NCI-H774 (cell line): ENCODE measurements around the gene PHACTR2.
"Not testable (repeated sequence)": the region's sequence is repeated elsewhere in the genome, so short reads cannot be mapped to it uniquely, and the experiment has no call there.

Source experiments
- DNase-seq: peaks from one replicate; lab custom pipeline; 2025; lab: John Stamatoyannopoulos, UW

The PHACTR2 gene

DNA sequence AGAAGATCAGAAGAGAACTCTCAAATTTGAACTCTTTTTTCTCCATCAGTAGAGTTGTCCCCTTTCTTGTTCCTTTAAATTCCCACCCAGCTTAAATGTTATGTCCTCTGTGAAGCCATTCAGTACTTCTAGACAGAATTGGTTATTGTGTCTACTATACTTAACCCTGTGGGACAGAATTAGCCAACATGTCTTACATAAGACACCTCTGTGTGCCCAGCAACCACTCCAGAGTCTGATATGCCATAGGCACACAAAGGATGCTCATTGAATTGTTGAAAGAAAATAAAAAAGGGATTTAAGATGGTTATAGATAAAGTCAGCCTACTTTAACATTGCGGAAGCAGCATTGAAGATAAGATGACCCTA is 88.4 kb downstream of the PHACTR2 start:
- no peak for DNase-seq

- DNase-seq: no peak
Observed at GRCh38 chr6:143767433-143767832, 89.7 kb downstream of the PHACTR2 start.

DNA sequence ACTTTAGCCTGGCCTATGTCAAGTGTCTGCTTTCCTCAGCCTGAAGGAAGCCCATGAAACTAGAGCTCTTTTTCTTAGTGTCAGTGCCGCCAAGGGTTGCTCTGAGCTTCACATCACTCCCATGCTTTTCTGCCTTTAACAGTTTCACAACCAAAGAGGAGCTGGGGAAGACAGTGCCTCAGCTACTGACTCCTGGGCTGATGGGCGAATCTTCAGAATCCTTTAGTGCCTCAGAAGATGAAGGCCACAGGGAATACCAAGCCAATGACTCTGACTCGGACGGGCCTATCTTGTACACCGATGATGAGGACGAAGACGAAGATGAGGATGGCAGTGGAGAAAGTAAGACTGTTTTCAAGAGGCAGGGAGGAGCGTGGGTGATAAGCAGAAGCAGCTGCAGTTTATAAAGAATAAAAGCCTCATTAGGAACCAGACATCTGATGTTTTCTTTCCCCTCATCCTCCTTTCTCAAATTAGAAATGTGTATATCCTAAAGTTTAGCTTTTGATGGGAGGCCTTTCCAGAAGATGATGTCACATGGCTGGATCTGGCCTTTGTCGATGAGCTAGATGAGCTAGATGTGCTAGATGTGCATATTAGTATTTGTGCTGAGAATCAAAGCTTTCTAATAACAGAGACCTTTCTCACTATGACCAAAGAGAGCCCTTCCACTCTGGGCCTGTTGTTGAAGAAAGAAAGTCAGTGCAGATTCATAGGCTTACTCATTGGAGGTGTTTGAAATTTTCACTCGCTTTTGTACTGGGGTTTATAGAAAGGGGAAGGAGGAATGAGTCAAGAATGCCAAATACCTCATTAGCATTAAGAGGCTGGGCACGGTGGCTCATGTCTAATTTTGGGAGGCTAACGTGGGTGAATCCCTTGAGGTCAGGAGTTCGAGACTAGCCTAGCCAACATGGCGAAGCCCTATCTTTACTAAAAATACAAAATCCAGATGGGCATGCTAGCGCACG is 94.6 kb downstream of the PHACTR2 start:
- DNase-seq: no peak

DNA sequence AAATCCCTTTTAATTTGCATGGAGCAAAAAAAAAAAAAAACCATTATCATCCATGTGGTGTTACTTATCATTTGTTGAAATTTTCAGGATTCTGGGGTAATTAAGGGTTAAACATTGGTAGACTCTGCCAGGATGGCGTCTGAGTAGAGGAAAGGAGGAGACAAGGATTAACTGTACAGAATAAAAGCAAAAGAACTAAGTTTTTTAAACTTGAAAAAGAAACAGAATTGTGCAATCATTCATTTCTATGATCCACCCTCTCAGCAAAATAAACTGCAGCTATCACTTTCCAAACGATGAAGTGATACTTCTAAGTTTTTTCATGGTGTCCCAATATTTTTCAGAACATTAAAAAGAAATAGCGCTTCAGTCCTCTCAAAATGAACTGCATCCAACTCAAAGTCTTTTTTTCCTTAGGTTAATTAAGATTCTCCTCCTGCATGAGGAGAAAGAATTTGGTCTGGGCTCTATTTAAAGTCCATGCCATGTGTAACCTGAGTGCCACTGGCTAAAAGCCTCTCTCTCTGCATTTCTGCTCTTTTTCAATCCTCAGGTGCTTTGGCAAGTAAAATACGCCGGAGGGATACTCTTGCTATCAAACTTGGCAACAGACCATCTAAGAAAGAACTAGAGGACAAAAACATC is 95.9 kb downstream of the PHACTR2 start:
- no peak for DNase-seq

DNA sequence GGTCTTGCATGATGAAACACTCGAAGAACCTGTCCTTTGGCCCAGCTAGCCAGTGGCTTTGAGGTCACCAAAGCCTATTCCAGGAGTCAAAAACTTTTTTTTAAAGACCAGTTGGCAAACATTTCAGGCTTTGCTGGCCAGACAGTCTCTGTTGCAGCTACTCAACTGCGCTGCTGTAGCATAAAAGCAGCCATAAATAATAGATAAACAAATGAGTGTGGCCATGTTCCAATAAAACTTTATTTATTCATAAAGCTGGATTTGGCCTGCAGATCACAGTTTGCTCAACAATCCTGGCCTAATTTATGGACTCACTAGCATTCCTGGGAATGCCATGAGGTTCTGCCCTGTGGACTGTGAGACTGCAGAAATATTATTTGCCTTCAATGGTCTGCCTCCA is 96.6 kb downstream of the PHACTR2 start:
- no peak for DNase-seq

DNA sequence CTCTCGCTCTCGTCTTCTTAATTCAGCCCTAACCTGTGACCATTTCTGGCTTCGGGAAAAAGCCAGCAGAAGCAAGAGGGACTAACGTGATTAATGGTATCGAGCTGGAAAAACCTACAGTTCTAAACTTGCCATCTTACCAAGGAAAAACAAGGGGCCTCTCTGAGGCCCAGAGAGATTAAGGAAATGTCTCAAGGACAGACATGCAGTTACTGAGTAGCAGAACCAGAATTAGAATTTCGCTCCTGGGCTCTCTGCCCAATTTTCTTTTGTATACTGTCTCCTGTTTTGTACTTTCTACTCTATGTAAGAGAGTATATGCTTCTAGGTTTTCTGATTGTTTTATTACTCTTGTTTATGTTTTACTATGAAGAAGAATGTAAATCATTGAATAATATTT is 97.6 kb downstream of the PHACTR2 start:
- no peak for DNase-seq

GRCh38 chr6:143778926-143779325 is 101.2 kb downstream of the PHACTR2 start:
- DNase-seq: no peak

DNA sequence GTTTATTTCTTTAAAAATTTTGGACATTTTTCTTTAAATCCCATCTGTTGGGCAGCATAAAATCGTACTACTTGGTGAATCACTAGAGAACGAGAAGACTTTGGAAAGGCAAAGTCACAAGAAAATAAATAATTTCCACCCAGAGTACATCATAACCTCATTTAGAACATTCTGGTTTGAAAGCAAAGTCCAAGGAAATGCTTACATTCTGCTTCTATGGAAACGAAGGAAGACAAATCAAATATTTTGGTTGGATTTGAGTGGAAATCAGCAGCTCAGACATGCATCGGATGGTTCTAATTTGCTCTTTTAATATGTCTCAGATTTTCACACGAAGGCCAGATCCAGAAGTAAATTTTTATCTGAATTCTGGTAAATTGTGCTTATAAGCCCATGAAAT is 104.7 kb downstream of the PHACTR2 start:
- no peak for DNase-seq

DNA sequence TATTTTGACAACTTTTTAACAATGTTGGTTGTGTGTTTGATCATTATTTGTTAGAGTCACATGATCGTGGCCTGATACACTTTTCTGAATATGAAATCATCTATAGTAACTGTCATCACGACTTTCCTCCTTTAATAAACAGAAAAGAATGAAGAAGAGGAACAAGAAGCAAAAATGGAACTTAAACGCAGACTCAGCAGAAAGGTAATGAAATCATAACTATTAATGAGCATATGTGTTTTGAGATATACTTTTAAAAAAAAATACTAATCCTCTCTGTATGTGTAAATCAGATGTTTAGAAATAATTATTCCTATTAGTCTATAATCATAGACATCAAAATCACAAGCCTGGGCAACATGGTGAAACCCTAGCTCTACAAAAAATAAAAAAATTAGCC is 105.3 kb downstream of the PHACTR2 start:
- no peak for DNase-seq

- no peak for DNase-seq
Observed at GRCh38 chr6:143784316-143784715, 106.6 kb downstream of the PHACTR2 start.

- DNase-seq: not testable (repeated sequence)
Observed at GRCh38 chr6:143786371-143786770, 108.6 kb downstream of the PHACTR2 start.

DNA sequence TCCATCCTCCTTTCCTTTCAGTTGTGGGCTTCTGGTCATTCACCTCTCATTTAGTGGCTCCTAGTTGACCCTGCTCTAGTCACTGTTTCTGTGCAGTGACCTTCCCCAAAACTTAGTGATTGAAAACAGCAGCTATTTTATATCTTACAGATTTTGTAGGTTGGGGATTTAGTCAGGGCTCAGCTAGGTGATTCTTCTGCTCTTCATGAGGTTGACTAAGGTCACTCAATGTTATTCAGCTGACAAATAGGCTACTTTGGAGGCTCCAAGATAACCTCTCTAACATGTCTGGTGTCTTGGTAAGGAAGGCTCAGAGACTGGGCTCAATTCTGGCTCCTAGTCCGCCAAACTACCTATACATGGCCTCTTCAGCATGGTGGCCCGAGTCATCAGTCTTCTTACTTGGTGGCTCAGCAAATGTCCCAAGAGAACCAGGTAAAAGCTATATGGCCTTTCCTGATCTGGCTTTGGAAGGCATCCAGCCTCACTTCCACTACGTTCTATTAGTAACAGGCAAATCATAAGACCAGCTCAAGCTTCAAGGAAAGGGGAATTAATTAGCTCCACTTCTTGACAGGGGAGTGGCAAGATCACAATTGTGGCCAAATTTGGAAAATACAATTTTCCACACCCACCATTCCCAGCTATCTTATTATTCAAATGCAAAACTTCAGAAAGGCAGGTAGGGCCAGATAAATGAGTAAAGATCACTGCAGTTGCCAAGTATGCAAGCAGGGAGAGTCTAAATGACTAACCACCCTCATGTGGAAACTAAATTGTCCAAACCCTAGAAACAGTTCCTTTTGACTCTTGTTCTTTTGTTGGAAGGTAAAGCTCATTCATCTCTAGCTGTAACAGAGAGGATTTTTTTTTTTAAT is 114.9 kb downstream of the PHACTR2 start:
- no peak for DNase-seq

GRCh38 chr6:143793280-143793619 is 115.5 kb downstream of the PHACTR2 start:
- no peak for DNase-seq

DNA sequence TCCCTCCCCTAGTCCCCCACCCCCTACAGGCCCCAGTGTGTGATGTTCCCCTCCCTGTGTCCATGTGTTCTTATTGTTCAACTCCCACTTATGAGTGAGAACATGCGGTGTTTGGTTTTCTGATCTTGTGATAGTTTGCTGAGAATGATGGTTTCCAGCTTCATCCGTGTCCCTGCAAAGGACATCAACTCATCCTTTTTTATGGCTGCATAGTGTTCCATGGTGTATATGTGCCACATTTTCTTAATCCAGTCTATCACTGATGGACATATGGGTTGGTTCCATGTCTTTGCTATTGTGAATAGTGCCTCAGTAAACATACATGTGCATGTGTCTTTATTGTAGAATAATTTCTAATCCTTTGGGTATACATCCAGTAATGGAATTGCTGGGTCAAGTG is 118.8 kb downstream of the PHACTR2 start:
- DNase-seq: not testable (repeated sequence)

- not testable (repeated sequence) for DNase-seq
Observed at GRCh38 chr6:143798487-143798886, 120.7 kb downstream of the PHACTR2 start.

DNA sequence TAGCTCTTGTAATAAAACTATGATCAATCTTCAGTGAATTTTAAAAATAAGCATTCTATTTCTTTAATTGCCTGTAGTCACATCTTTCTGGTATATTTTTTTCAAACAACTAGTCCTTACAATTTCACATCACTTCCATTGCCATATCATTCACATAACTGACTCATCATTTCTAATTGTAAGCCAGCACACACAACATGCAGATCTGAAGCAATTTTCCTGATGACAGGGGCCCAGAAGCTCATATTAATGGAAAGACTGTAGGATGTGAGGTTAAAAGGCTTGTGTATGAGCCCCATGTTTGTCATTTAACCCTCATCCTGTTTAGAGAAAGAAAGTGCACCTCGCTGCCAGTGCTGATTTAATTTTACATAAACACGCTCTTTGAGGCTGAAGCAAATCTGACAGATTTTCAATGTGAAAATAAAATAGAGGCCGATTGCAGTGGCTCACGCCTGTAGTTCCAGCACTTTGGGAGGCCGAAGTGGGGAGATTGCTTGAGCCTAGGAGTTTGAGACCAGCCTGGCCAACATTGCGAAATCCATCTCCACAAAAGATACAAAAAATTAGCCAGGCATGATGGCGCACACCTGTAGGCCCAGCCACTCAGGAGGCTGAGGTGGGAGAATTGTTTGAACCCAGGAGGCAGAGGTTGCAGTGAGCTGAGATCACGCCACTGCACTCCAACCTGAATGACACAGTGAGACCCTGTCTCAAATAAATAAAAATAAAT is 125.2 kb downstream of the PHACTR2 start:
- no peak for DNase-seq

GRCh38 chr6:143803769-143804568 is 126.2 kb downstream of the PHACTR2 start:
- no peak for DNase-seq

- no peak for DNase-seq
Observed at GRCh38 chr6:143804835-143805239, 127.1 kb downstream of the PHACTR2 start.

- no peak for DNase-seq
Observed at GRCh38 chr6:143806282-143807102, 128.7 kb downstream of the PHACTR2 start.
